ENCODE measurements around the gene DDX51. TPM values are rescaled to one million over a fixed set of nuclear protein-coding genes. Genes with fewer than 3 reads are reported as not detected.

Gene DDX51
- total RNA-seq, 1 donor from 2014 or later: 48.8 TPM

GRCh38 chr12:132175496-132176384 lies 31.6 kb upstream of the DDX51 start:
- Mint-ChIP-seq H3K27ac (no peak overlapping the region), H3K4me3 (no peak overlapping the region), H3K27me3 (ENCODE audit: insufficient read depth) (peaks cover 7% of the 10 kb centered on the region), H3K36me3 (ENCODE audit: low read depth) (no peaks in the 10 kb centered on the region), H3K9me3 (no peaks in the 10 kb centered on the region), H3K4me1 (ENCODE audit: low read depth) (peaks cover 20% of the 10 kb centered on the region)
- no peak for DNase-seq (ENCODE audit: low spot score)
- intact Hi-C loops (cut with micrococcal nuclease): no loop called here

GRCh38 chr12:132174839-132175490 lies 30.8 kb upstream of the DDX51 start:
- no peak for DNase-seq (ENCODE audit: low spot score)
- no peak overlapping the region for H3K27ac Mint-ChIP-seq
- H3K36me3 Mint-ChIP-seq (ENCODE audit: low read depth): no peaks in the 10 kb centered on the region

DNA sequence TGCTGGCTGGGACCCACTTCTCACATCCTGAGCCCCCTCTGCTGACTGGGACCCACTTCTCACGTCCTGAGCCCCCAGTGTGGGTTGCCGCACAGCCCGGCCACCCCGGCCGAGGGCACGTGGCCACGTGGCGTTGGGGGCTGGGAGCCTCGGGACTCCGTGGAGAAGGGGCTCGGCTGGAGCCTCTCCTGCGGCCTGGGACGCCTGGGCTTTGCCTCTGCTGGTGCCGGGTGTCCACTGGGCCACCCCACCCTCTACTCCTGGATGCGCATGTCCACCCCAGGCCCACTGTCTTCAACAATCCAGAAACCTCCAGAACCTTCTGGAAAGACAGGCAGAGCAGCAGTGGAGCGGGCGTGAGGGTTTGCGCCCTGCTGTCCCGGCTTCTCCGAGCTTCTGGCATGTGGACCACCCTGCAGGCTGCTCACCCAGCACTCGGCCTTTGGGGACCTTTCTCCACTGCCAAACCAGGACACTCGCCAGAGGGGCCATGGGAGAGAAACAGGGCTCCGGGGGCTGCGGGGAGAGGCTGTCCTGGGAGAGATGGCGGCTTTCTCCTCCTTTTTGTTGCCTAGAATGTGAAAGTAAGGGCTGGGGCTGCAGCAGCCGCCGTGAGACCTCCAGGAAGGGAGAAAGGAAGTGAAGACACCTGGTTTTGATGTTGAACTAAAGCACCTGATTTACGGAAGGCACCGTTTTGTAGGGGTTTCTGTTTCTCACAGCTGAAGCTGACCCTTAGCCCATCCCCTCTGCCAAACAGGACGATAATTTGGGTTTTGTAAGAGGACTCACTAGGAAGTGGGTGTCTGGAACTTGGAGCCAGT lies 30.1 kb upstream of the DDX51 start:
- intact Hi-C loops (cut with micrococcal nuclease): no loop called here

More at GRCh38 chr12:132174839-132175490, 30.8 kb upstream of the DDX51 start:
- peaks cover 20% of the 10 kb centered on the region for H3K4me1 Mint-ChIP-seq (ENCODE audit: low read depth)
- intact Hi-C loops (cut with micrococcal nuclease): no loop called here
- peak overlapping the region; percentile 15 for H3K4me3 Mint-ChIP-seq
- peaks cover 7% of the 10 kb centered on the region for H3K27me3 Mint-ChIP-seq (ENCODE audit: insufficient read depth)
- no peaks in the 10 kb centered on the region for H3K9me3 Mint-ChIP-seq

GRCh38 chr12:132173135-132174014 lies 29.3 kb upstream of the DDX51 start:
- H3K9me3 Mint-ChIP-seq: no peaks in the 10 kb centered on the region
- peak overlapping the region; percentile 26 for H3K4me3 Mint-ChIP-seq
- intact Hi-C loops (cut with micrococcal nuclease): no loop called here
- no peaks in the 10 kb centered on the region for H3K36me3 Mint-ChIP-seq (ENCODE audit: low read depth)
- H3K4me1 Mint-ChIP-seq (ENCODE audit: low read depth): peaks cover 11% of the 10 kb centered on the region
- no peak overlapping the region for H3K27ac Mint-ChIP-seq
- DNase-seq (ENCODE audit: low spot score): no peak
- H3K27me3 Mint-ChIP-seq (ENCODE audit: insufficient read depth): peaks cover 3% of the 10 kb centered on the region

More for the DNA sequence above, 30.1 kb upstream of the DDX51 start:
- Mint-ChIP-seq H3K36me3 (ENCODE audit: low read depth) (no peaks in the 10 kb centered on the region), H3K9me3 (no peaks in the 10 kb centered on the region), H3K27me3 (ENCODE audit: insufficient read depth) (peaks cover 7% of the 10 kb centered on the region), H3K4me1 (ENCODE audit: low read depth) (peaks cover 19% of the 10 kb centered on the region), H3K4me3 (no peak overlapping the region), H3K27ac (no peak overlapping the region)
- DNase-seq (ENCODE audit: low spot score): no peak

GRCh38 chr12:132172619-132173018 lies 28.5 kb upstream of the DDX51 start:
- Mint-ChIP-seq H3K4me3 (no peak overlapping the region), H3K27ac (no peak overlapping the region), H3K27me3 (ENCODE audit: insufficient read depth) (peaks cover 3% of the 10 kb centered on the region), H3K36me3 (ENCODE audit: low read depth) (no peaks in the 10 kb centered on the region), H3K9me3 (no peaks in the 10 kb centered on the region), H3K4me1 (ENCODE audit: low read depth) (peaks cover 8% of the 10 kb centered on the region)
- intact Hi-C loops (cut with micrococcal nuclease): no loop called here
- DNase-seq (ENCODE audit: low spot score): no peak

GRCh38 chr12:132171968-132172521 lies 27.9 kb upstream of the DDX51 start:
- Mint-ChIP-seq H3K27ac (no peak overlapping the region), H3K27me3 (ENCODE audit: insufficient read depth) (peaks cover 3% of the 10 kb centered on the region), H3K36me3 (ENCODE audit: low read depth) (no peaks in the 10 kb centered on the region), H3K4me3 (no peak overlapping the region), H3K9me3 (no peaks in the 10 kb centered on the region), H3K4me1 (ENCODE audit: low read depth) (peaks cover 8% of the 10 kb centered on the region)
- DNase-seq (ENCODE audit: low spot score): no peak
- intact Hi-C loops (cut with micrococcal nuclease): no loop called here

DNA sequence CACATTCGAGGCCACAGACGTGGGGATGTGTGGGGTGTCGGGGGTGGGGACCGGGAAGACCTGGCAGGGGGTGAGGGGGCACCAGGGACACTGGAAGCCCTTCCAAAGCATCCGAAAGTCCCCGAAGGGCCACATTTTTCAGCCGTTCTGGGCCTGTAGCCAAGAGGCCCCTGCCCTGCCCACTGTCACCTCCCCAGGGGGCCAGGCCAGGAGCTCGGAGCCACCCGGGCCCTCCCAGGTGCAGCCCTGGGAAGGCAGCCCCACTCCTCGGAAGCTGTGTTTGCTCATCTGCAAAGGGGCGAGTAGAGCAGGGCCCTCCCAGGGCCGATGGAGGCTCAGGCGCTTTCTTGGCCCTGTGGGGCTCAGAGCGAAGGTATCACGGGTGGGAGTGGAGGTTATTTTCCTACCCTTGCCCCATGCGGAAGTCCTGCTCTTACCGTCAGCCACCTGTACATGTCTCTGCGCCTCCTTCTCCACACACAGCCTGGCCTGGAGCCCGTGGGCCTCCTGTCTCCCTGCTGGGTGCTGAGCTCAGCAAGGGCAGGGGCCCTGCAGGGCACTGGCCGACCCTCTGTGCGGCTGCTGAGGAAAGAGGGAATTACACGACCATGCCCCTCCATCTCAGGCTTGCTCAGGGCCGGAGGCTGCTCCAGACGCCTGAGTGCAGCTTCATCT lies 27.3 kb upstream of the DDX51 start:
- H3K4me1 Mint-ChIP-seq (ENCODE audit: low read depth): peaks cover 8% of the 10 kb centered on the region
- H3K36me3 Mint-ChIP-seq (ENCODE audit: low read depth): no peaks in the 10 kb centered on the region
- no peaks in the 10 kb centered on the region for H3K9me3 Mint-ChIP-seq
- intact Hi-C loops (cut with micrococcal nuclease): no loop called here
- no peak for DNase-seq (ENCODE audit: low spot score)
- no peak overlapping the region for H3K4me3 Mint-ChIP-seq
- H3K27me3 Mint-ChIP-seq (ENCODE audit: insufficient read depth): peaks cover 3% of the 10 kb centered on the region
- H3K27ac Mint-ChIP-seq: no peak overlapping the region

DNA sequence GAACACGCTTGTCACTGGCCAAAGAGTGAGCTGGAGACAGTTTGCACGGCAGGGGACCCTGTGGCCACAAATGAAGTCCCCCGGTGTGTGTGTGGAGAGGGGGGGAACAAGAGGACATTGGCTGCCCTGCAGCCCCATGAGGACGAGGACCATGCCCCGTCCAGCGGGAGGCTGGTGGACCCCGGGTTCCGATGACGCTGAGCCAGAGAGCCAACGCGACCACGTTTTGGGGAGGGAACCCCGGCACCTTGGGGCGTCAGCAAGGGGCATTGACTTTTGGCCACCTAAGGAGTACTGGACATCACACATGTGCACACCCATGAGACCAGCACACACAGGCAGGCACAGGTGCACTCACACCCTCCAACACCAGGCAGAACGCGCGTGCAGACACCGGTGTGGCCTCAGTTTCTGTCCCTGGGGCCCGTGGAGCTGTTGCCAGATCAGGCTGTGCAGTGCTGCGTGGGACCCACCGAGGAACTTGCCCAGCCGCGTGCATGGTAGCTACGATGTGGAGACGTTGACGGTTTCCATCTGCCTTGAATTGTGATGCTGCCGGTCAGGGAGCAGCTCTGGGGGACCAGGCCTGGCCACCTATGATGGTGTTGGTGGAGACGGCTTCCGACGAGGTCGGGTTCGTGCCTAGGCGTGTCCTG lies 26.6 kb upstream of the DDX51 start:
- H3K27me3 Mint-ChIP-seq (ENCODE audit: insufficient read depth): peaks cover 3% of the 10 kb centered on the region

DNA sequence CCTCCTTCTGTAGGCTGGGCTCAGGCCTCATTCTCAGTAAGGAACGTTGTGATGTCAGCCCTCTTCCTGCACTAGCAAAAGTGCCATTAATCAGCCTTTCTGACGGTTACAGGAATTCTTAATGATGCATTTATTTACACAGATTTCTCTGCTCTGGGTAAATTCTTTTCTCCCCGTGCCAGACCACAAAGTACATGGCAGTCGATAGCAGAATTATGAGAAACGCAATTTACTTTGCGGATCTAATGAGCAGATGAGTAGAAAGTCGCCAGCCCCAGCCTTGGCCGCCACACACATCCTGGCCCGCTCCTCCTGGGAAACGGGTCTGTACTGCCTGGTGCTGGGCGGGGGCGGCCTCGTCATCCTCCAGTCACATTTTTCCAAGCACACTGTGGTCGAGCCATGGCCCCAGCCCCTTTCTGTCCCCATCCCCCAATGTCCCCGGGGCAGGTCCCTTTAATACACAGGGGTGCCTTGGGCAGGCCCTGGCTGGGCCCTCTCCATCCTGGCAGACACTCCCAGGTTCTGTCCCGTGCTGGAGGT lies 26.0 kb upstream of the DDX51 start:
- DNase-seq (ENCODE audit: low spot score): no peak
- intact Hi-C loops (cut with micrococcal nuclease): no loop called here
- Mint-ChIP-seq H3K9me3 (no peaks in the 10 kb centered on the region), H3K36me3 (ENCODE audit: low read depth) (no peaks in the 10 kb centered on the region), H3K27me3 (ENCODE audit: insufficient read depth) (peaks cover 3% of the 10 kb centered on the region), H3K27ac (no peak overlapping the region), H3K4me1 (ENCODE audit: low read depth) (peaks cover 8% of the 10 kb centered on the region), H3K4me3 (no peak overlapping the region)

More for the DNA sequence above, 26.6 kb upstream of the DDX51 start:
- intact Hi-C loops (cut with micrococcal nuclease): no loop called here
- Mint-ChIP-seq H3K4me1 (ENCODE audit: low read depth) (peaks cover 8% of the 10 kb centered on the region), H3K36me3 (ENCODE audit: low read depth) (no peaks in the 10 kb centered on the region), H3K9me3 (no peaks in the 10 kb centered on the region), H3K27ac (no peak overlapping the region), H3K4me3 (no peak overlapping the region)
- no peak for DNase-seq (ENCODE audit: low spot score)

- no peaks in the 10 kb centered on the region for H3K36me3 Mint-ChIP-seq (ENCODE audit: low read depth)
- H3K4me3 Mint-ChIP-seq: no peak overlapping the region
- no peaks in the 10 kb centered on the region for H3K9me3 Mint-ChIP-seq
- peaks cover 3% of the 10 kb centered on the region for H3K27me3 Mint-ChIP-seq (ENCODE audit: insufficient read depth)
- peaks cover 9% of the 10 kb centered on the region for H3K4me1 Mint-ChIP-seq (ENCODE audit: low read depth)
- no peak for DNase-seq (ENCODE audit: low spot score)
- H3K27ac Mint-ChIP-seq: no peak overlapping the region
- intact Hi-C loops (cut with micrococcal nuclease): no loop called here
These were observed 25.3 kb upstream of the DDX51 start for GRCh38 chr12:132169376-132169775.

All from activated T-helper 1 cell treated with anti-CD3 and anti-CD28 coated beads, Interleukin-12 subunit alpha, Interleukin-12 subunit beta, Interleukin-2, Interleukin-4 antibody, amounts not matched to agents 30 ng/mL and 10 ng/mL and 1 ng/mL, durations not matched to agents 14 hours and 24 hours and 36 hours (primary cell).